Measurements from ENCODE around the gene LTO1. TPM values are rescaled to one million over a fixed set of nuclear protein-coding genes. Genes with fewer than 3 reads are reported as not detected.

The LTO1 gene
- total and polyA plus RNA-seq, 2 of the 13 experiments (the other 11 are each of a cell fraction or from before 2014, with no cell fraction given) = 11.8 to 15.0 TPM

- no peak for ATAC-seq
- H3K4me1 ChIP-seq (ENCODE audit: insufficient read depth, low read length) = peaks cover 10% of the 10 kb centered on the region
- no TSS peak for BruUV-seq (replicated peaks)
- no peak overlapping the region for H3K4me2 ChIP-seq (ENCODE audit: low read depth, low read length)
- no peak for FAIRE-seq
- no peaks in the 10 kb centered on the region for H3K79me2 ChIP-seq (ENCODE audit: insufficient read depth, low read length)
- WGBS (ENCODE audit: low lambda C conversion rate) = 67% methylated on average over 16 of the region's 17 CpGs
- peaks cover 0 to 17% of the 10 kb centered on the region in 2 experiments; a peak in 3 of 5 replicates for H3K27me3 ChIP-seq (ENCODE audit: control insufficient read depth in 1 of 2, insufficient read depth in 2 of 2, low read length in 2 of 2)
- ChIA-PET POLR2A (no interaction called here), CTCF (ENCODE audit: low intra/inter-chr PET ratio, low total read pairs) (no interaction called here)
- no peak overlapping the region for H3K4me3 ChIP-seq (replicated peaks in 1 of 3; ENCODE audit: insufficient read depth in 1 of 3, low read depth in 2 of 3, low read length in 3 of 3)
- no peaks in the 10 kb centered on the region for H4K20me1 ChIP-seq (ENCODE audit: insufficient read depth, low read length)
- no peaks in the 10 kb centered on the region for H3K9me3 ChIP-seq (ENCODE audit: low read length)
- DNase-seq (ENCODE audit: low spot score) = no peak
- no peak overlapping the region for H3K27ac ChIP-seq (ENCODE audit: extremely low read length, insufficient read depth, low read length)
- H3K9ac ChIP-seq (ENCODE audit: insufficient read depth, low read depth, low read length) = no peak overlapping the region
- intact Hi-C loops (cut with micrococcal nuclease; ENCODE audit: unreplicated experiment) (loop anchor here (5.0 kb wide), 1 partner anchor 59 kb away; no protein-coding TSS in a partner anchor), in situ Hi-C loops (cut with HindIII; ENCODE audit: extremely low pct_ligation_motif_present, low pct_unique_long_range_greater_than_20kb) (loop anchor here (25.0 kb wide), 1 partner anchor 199 kb away; no protein-coding TSS in a partner anchor)
- H3K36me3 ChIP-seq (replicated peaks in 1 of 2; ENCODE audit: control insufficient read depth in 1 of 2, insufficient read depth in 2 of 2, low read length in 2 of 2) = no peaks in the 10 kb centered on the region
- no peak overlapping the region for H2AFZ ChIP-seq (ENCODE audit: low read length)
- TF ChIP-seq ZNF556 (CRISPR knock-in tag; IDR thresholded peaks at IDR 0.05; ENCODE audit: borderline replicate concordance) = no peak
- TF ChIP-seq MXD1 (CRISPR knock-in tag; IDR thresholded peaks at IDR 0.05) = no peak
- TF ChIP-seq ZNF564 (CRISPR knock-in tag; IDR thresholded peaks at IDR 0.05) = no peak
- TF ChIP-seq U2AF2 (IDR thresholded peaks at IDR 0.05; ENCODE audit: low read depth, low read length) = no peak
- TF ChIP-seq ZNF407 (CRISPR knock-in tag; IDR thresholded peaks at IDR 0.05; ENCODE audit: not compliant biosample characterization) = no peak
- TF ChIP-seq ZNF234 (CRISPR knock-in tag; conservative IDR thresholded peaks at IDR 0.05) = no peak
- TF ChIP-seq IKZF4 (CRISPR knock-in tag; IDR thresholded peaks at IDR 0.05; ENCODE audit: borderline replicate concordance, low read depth, not compliant biosample characterization) = no peak
- TF ChIP-seq MTF2 (CRISPR knock-in tag; IDR thresholded peaks at IDR 0.05; ENCODE audit: borderline replicate concordance) = no peak
- no peak for TF ChIP-seq ZNF746 (CRISPR knock-in tag; IDR thresholded peaks at IDR 0.05)
Observed at GRCh38 chr11:69635804-69636511, 39.2 kb downstream of the LTO1 start.

Measured in HepG2 (cell line).